ENCODE data around the gene RECQL5. TPM values are rescaled to one million over a fixed set of nuclear protein-coding genes. Genes with fewer than 3 reads are reported as not detected.

Gene RECQL5
- total RNA-seq, 1 experiment from 2014 or later = 40.0 TPM

DNA sequence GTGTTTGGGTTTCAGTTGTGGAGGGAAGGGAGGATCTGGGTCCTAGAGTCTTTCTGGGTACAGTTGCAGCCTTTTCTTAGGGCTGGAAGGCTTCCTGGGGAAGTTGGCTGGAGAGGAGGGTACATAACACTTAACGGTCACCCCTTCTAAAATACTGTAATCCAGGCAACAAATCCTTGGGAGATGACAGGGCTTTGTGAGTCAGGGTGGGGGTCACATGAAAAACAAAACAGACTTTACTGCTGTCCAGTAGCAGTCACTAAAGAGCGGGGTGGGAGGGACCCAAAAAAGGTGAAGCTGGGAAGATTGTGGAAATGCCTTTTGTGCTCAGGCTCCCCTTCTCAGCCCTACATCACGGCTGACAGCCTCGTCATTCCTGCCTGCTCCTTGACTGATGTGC lies 6.5 kb upstream of the RECQL5 start:
- Mint-ChIP-seq H3K4me1 (peaks cover under 1 to 1% of the 10 kb centered on the region in 2 experiments; a peak in 2 of 4 replicates), H3K9me3 (no peaks in the 10 kb centered on the region), H3K27me3 (ENCODE audit: low read depth) (no peaks in the 10 kb centered on the region), H3K27ac (peak overlapping the region in 1 of 3 experiments; percentile 72; a peak in 2 of 7 replicates), H3K4me3 (no peak overlapping the region), H3K36me3 (ENCODE audit: insufficient read depth in 1 of 3, low read depth in 3 of 3) (peaks cover 10 to 62% (median 51%) of the 10 kb centered on the region in 3 experiments; a peak in 6 of 7 replicates)
- no CpG with 5 or more reads among the region's 4 CpGs for WGBS (ENCODE audit: extremely low coverage, insufficient read length, low lambda C conversion rate)
- no peak overlapping the region for H3T11ph ChIP-seq (ENCODE audit: low read length)
- no peaks in the 10 kb centered on the region for H3K23me2 ChIP-seq (ENCODE audit: insufficient read length, low read depth, low read length, poor library complexity, severe bottlenecking)
- no peak overlapping the region for H3K4ac ChIP-seq (ENCODE audit: low read depth, low read length)
- H3K4me1 ChIP-seq (ENCODE audit: insufficient read depth, low read length) = no peaks in the 10 kb centered on the region
- TF ChIP-seq, protein P1, sequence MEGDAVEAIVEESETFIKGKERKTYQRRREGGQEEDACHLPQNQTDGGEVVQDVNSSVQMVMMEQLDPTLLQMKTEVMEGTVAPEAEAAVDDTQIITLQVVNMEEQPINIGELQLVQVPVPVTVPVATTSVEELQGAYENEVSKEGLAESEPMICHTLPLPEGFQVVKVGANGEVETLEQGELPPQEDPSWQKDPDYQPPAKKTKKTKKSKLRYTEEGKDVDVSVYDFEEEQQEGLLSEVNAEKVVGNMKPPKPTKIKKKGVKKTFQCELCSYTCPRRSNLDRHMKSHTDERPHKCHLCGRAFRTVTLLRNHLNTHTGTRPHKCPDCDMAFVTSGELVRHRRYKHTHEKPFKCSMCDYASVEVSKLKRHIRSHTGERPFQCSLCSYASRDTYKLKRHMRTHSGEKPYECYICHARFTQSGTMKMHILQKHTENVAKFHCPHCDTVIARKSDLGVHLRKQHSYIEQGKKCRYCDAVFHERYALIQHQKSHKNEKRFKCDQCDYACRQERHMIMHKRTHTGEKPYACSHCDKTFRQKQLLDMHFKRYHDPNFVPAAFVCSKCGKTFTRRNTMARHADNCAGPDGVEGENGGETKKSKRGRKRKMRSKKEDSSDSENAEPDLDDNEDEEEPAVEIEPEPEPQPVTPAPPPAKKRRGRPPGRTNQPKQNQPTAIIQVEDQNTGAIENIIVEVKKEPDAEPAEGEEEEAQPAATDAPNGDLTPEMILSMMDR (conservative IDR thresholded peaks at IDR 0.05) = no peak
- H3K79me2 ChIP-seq (ENCODE audit: insufficient read depth, low read length) = peaks cover 3% of the 10 kb centered on the region; the same call in 1 of the 2 replicates
- H2AFZ ChIP-seq (ENCODE audit: low read length) = no peak overlapping the region
- no peak overlapping the region for H4K5ac ChIP-seq (ENCODE audit: insufficient read length, low read depth, low read length)
- H3K27me3 ChIP-seq (ENCODE audit: insufficient read depth, low read length) = no peaks in the 10 kb centered on the region
- H4K8ac ChIP-seq (replicated peaks; ENCODE audit: insufficient read length, low read depth, low read length) = no peak overlapping the region
- H3K23ac ChIP-seq (ENCODE audit: insufficient read length, low read depth, low read length) = no peak overlapping the region
- no peak overlapping the region for H3K9ac ChIP-seq (ENCODE audit: extremely low read depth, insufficient read length, low read length)
- H3K14ac ChIP-seq (ENCODE audit: insufficient read depth, low read length) = no peak overlapping the region
- H4K20me1 ChIP-seq (ENCODE audit: control insufficient read depth, insufficient read depth, insufficient read length) = no peaks in the 10 kb centered on the region
- no peak overlapping the region for H2BK5ac ChIP-seq (ENCODE audit: insufficient read length, low read length)
- no peak for DNase-seq
- no peak overlapping the region for H2BK20ac ChIP-seq (ENCODE audit: low read depth, low read length, poor library complexity, severe bottlenecking)
- H2BK12ac ChIP-seq (ENCODE audit: insufficient read length, low read depth, low read length) = no peak overlapping the region
- H4K91ac ChIP-seq (ENCODE audit: insufficient read length, low read depth, low read length) = no peak overlapping the region
- no peak overlapping the region for H2AK5ac ChIP-seq (ENCODE audit: insufficient read length, low read length)
- no peak overlapping the region for H3K4me2 ChIP-seq (ENCODE audit: insufficient read depth, insufficient read length, low read length)
- no peaks in the 10 kb centered on the region for H3K79me1 ChIP-seq (ENCODE audit: insufficient read depth, low read depth, low read length, poor library complexity, severe bottlenecking)
- no peak overlapping the region for H2BK120ac ChIP-seq (ENCODE audit: low read depth, low read length, poor library complexity, severe bottlenecking)
- no peak overlapping the region for H2BK15ac ChIP-seq (ENCODE audit: low read depth, low read length)
- no peaks in the 10 kb centered on the region for H3K9me3 ChIP-seq (ENCODE audit: control insufficient read depth, low read depth, low read length)
- no peak overlapping the region for H3K56ac ChIP-seq (ENCODE audit: insufficient read length, low read depth, low read length)
- H3K18ac ChIP-seq (ENCODE audit: insufficient read length, low read depth, low read length) = no peak overlapping the region
- H3K27ac ChIP-seq (ENCODE audit: insufficient read length, low read depth, low read length) = no peak overlapping the region

All from H9 (cell line).